Loucy (cell line): ENCODE measurements around the gene LIN9.

ENCODE experiments used
- EZH2phosphoT487 ChIP-seq: fragments of 200-600 bp; IDR thresholded peaks from 2 replicates; pipeline ENCODE4 v1.6.1; 2018; ENCODE audit warnings: antibody characterized with exemption, mild to moderate bottlenecking, moderate library complexity, borderline replicate concordance
- TF ChIP-seq, protein P1 (sequence below): fragments of 200-600 bp; sonication (generic); conservative IDR thresholded peaks from 2 replicates; pipeline ENCODE4 v1.5.1; 2014; ENCODE audit warnings: mild to moderate bottlenecking, antibody characterized with exemption, low read length

DNA sequence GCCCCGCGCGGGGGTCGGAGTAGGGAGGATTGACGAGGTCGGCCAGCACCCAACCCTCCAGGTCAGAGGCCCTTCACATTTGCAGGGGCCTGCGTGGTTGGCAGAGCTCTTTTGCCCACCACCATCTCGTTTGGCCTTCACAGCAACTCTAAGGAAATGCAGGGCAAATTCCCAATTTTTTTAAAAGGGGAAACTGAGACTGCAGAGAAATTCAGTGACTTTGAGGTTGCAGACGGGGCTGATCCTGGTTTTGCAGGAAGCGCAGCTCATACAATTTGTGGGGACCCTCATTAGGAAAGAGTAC lies 122.0 kb downstream of the LIN9 start:
- TF ChIP-seq, protein P1, sequence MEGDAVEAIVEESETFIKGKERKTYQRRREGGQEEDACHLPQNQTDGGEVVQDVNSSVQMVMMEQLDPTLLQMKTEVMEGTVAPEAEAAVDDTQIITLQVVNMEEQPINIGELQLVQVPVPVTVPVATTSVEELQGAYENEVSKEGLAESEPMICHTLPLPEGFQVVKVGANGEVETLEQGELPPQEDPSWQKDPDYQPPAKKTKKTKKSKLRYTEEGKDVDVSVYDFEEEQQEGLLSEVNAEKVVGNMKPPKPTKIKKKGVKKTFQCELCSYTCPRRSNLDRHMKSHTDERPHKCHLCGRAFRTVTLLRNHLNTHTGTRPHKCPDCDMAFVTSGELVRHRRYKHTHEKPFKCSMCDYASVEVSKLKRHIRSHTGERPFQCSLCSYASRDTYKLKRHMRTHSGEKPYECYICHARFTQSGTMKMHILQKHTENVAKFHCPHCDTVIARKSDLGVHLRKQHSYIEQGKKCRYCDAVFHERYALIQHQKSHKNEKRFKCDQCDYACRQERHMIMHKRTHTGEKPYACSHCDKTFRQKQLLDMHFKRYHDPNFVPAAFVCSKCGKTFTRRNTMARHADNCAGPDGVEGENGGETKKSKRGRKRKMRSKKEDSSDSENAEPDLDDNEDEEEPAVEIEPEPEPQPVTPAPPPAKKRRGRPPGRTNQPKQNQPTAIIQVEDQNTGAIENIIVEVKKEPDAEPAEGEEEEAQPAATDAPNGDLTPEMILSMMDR, result no peak
- TF ChIP-seq EZH2phosphoT487, result no peak
